ENCODE results near the gene LMAN2L. TPM values are rescaled to one million over a fixed set of nuclear protein-coding genes. Genes with fewer than 3 reads are reported as not detected.

The LMAN2L gene
- total RNA-seq, 3 donors from 2014 or later = 21.9 to 39.8 (median 24.3) TPM

GRCh38 chr2:96727431-96727830 lies 12.4 kb downstream of the LMAN2L start:
- Histone ChIP-seq H3K36me3 (no peaks in the 10 kb centered on the region), H3K27me3 (no peaks in the 10 kb centered on the region), H3K4me1 (no peaks in the 10 kb centered on the region), H3K4me3 (no peak overlapping the region), H3K9me3 (no peaks in the 10 kb centered on the region), H3K27ac (no peak overlapping the region)
- intact Hi-C loops (cut with DNase I; ENCODE audit: low total_unique reads) = no loop called here
- TF ChIP-seq POLR2A (IDR thresholded peaks at IDR 0.05) (no peak), CTCF (IDR thresholded peaks at IDR 0.05) (no peak), POLR2AphosphoS5 (IDR thresholded peaks at IDR 0.05) (no peak)
- DNase-seq (ENCODE audit: low spot score in 2 of 2) = no peak

- H3K4me1 ChIP-seq = no peaks in the 10 kb centered on the region
- no peak overlapping the region for H3K4me3 ChIP-seq
- no peaks in the 10 kb centered on the region for H3K36me3 ChIP-seq
- no peaks in the 10 kb centered on the region for H3K27me3 ChIP-seq
- H3K9me3 ChIP-seq = no peaks in the 10 kb centered on the region
- TF ChIP-seq POLR2A (IDR thresholded peaks at IDR 0.05) (no peak), CTCF (IDR thresholded peaks at IDR 0.05) (no peak), POLR2AphosphoS5 (IDR thresholded peaks at IDR 0.05) (no peak)
- DNase-seq (ENCODE audit: low spot score in 2 of 2) = no peak
- intact Hi-C loops (cut with DNase I; ENCODE audit: low total_unique reads) = no loop called here
- H3K27ac ChIP-seq = no peak overlapping the region
Measured at GRCh38 chr2:96726131-96726530, 13.7 kb downstream of the LMAN2L start.

DNA sequence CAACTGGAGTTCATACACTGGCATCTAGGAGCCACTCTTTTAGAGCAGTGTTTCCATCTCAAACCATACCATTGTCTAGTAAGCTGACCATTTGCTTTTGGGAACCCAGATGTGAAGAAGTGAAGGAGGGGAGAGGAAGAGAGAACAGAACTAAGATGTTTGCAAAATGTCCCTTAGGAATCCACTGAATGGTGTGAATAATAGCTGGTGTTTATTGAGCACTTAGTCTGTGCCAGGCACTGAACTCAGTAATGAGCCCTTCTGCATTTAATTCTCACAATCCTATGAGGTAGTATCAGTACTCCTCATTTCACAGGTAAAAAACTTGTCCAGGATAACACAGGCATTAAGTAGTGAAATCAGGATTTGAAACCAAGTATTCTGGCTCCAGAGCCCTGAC lies 23.5 kb downstream of the LMAN2L start:
- H3K36me3 ChIP-seq = peaks cover 4% of the 10 kb centered on the region
- no peak overlapping the region for H3K27ac ChIP-seq
- no peaks in the 10 kb centered on the region for H3K27me3 ChIP-seq
- intact Hi-C loops (cut with DNase I; ENCODE audit: low total_unique reads) = no loop called here
- H3K9me3 ChIP-seq = no peaks in the 10 kb centered on the region
- TF ChIP-seq POLR2AphosphoS5 (IDR thresholded peaks at IDR 0.05) (no peak), CTCF (IDR thresholded peaks at IDR 0.05) (no peak), POLR2A (IDR thresholded peaks at IDR 0.05) (no peak)
- H3K4me3 ChIP-seq = no peak overlapping the region
- no peaks in the 10 kb centered on the region for H3K4me1 ChIP-seq
- DNase-seq (ENCODE audit: low spot score in 2 of 2) = no peak

GRCh38 chr2:96715658-96716057 lies 24.2 kb downstream of the LMAN2L start:
- intact Hi-C loops (cut with DNase I; ENCODE audit: low total_unique reads) = no loop called here
- Histone ChIP-seq H3K27me3 (no peaks in the 10 kb centered on the region), H3K9me3 (no peaks in the 10 kb centered on the region), H3K27ac (no peak overlapping the region), H3K4me3 (no peak overlapping the region), H3K36me3 (peaks cover 6% of the 10 kb centered on the region), H3K4me1 (no peaks in the 10 kb centered on the region)
- TF ChIP-seq POLR2AphosphoS5 (IDR thresholded peaks at IDR 0.05) (no peak), CTCF (IDR thresholded peaks at IDR 0.05) (no peak), POLR2A (IDR thresholded peaks at IDR 0.05) (no peak)
- DNase-seq (ENCODE audit: low spot score in 2 of 2) = no peak

DNA sequence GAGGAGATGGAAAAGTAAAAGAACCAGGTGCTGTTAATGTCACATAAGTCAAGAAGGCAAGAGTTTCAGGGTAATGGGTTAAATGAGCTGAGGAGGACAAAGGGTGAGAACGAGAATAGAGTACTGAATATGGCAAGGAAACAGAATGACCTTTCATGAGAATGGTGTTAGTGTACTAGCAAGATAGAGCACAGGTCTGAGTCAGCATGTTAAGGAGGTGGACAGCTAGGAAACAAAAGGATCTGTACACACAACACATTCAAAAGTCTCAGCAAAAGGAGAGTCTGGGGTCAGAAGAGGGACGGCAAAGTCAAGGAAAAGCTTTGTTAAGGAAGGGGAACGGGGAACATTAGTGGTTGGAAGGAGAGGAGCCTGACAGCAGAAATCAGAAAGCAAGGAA lies 28.9 kb downstream of the LMAN2L start:
- no peaks in the 10 kb centered on the region for H3K27me3 ChIP-seq
- H3K36me3 ChIP-seq = peaks cover 6% of the 10 kb centered on the region
- TF ChIP-seq POLR2AphosphoS5 (IDR thresholded peaks at IDR 0.05) = no peak
- no peak for TF ChIP-seq POLR2A (IDR thresholded peaks at IDR 0.05)
- no peak for TF ChIP-seq CTCF (IDR thresholded peaks at IDR 0.05)
- intact Hi-C loops (cut with DNase I; ENCODE audit: low total_unique reads) = loop anchor here (2.0 kb wide), 1 partner anchor 28 kb away; no protein-coding TSS in a partner anchor
- no peaks in the 10 kb centered on the region for H3K9me3 ChIP-seq
- H3K4me1 ChIP-seq = no peaks in the 10 kb centered on the region
- H3K4me3 ChIP-seq = no peak overlapping the region
- no peak overlapping the region for H3K27ac ChIP-seq
- DNase-seq (ENCODE audit: low spot score in 2 of 2) = no peak
